GF-D8 (cell line): ENCODE data around the gene ARHGAP8.
"Not testable (repeated sequence)": the region's sequence is repeated elsewhere in the genome, so short reads cannot be mapped to it uniquely, and the experiment has no call there.

ENCODE experiments used
- DNase-seq: peaks from one replicate; lab custom pipeline; 2025; lab: John Stamatoyannopoulos, UW

Gene ARHGAP8

DNA sequence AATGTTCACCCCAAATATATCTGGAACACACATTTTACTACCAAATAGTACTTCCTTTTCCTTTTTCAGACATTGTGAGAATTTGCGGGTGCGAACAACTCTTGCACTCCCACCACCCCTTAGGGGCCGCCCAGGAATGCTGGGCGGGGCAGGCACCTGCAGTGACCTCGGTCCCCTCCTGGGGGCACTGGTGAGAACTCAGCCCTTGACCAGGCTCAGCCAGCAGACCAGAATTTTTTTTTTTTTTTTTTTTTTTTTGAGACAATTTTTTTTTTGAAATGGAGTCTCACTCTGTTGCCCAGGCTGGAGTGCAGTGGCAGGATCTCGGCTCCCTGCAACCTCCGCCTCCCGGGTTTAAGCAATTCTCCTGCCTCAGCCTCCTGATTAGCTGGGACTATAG is 75.8 kb downstream of the ARHGAP8 start:
- no peak for DNase-seq

- DNase-seq, result no peak
These were observed 79.5 kb downstream of the ARHGAP8 start for GRCh38 chr22:44831885-44832284.

- no peak for DNase-seq
These were observed 81.7 kb downstream of the ARHGAP8 start for GRCh38 chr22:44834065-44834464.

GRCh38 chr22:44837481-44837880 is 85.1 kb downstream of the ARHGAP8 start:
- no peak for DNase-seq

DNA sequence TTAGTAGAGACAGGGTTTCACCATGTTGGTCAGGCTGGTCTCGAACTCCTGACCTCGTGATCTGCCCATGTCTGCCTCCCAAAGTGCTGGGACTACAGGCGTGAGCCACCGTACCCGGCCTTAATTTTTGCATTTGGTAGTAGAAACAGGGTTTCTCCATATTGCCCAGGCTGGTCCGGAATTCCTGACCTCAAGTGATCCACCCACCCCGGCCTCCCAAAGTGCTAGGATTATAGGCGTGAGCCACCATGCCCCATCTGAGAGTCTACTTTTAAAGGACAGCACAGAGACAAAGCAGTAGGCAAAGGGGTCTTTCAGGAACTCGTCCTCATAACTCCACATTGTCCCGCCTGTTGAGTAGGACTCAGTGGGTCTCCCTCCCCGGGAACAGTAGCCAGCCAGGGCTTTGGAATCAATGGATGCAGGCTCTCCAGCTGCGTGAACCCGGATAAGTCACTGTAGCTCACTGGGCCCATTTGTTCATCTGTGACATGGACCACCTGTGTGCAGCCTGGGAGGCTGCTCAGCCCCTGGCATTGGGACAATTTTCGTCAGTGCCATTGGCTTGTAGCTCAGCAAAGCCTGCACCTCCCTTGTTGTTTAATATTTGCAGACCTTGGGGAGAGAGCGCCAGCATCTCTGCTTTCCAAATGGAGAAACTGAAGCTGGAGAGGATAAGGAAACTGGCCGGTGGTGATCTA is 86.1 kb downstream of the ARHGAP8 start:
- DNase-seq, result no peak

GRCh38 chr22:44839061-44839460 is 86.7 kb downstream of the ARHGAP8 start:
- DNase-seq, result no peak

DNA sequence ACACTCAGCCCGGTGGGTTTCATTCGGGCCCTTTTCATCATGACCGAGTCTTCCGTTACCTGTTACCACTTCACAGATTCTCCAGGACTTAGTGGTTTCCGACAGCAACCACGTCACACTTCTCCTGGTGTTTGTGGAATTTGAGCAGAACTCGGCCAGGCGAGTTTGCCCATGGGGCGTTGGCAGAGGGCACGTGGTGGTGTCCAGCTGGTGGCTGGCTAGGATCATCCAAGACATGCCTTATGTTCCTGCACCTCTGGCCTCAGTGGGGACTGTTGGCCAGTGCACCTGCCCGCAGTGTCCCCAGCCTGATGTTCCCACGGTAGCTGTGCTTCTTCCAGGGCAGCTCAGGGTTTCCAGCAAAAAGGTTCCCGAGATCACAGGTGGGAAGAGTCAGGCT is 87.3 kb downstream of the ARHGAP8 start:
- DNase-seq, result no peak

DNA sequence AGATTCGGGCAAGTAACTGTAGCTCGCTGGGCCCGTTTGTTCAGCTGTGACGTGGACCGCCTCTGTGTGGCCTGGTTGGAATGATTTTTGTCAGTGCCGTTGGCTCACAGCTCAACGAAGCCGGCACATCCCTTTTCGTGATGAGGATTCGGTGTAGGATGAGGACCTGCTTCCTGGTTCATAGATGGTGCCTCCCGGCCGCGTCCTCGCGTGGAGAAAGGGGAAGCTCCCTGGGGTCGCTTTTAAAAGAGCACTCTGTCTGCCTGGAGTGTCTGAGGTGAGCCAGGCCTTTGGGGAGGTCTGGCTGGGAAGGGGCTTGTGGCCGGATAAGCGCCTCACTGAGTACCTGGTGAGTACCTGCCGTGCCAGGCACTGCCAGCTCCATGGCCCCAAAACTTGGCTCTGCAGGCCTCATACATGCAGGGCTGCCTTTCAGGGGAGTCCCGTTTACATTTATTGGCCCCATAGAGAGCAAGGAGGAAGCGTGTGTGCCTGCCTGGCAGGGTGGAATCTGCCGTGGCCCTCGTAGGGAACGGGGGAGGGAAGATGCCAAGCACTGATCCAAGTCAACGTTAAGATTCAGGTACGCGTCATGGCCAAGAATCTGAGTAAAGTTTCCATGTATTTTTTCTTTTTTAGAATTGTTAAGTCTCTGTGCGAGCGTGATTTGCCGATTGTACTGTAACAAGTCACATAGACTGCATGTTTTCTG is 88.4 kb downstream of the ARHGAP8 start:
- DNase-seq, result no peak

DNA sequence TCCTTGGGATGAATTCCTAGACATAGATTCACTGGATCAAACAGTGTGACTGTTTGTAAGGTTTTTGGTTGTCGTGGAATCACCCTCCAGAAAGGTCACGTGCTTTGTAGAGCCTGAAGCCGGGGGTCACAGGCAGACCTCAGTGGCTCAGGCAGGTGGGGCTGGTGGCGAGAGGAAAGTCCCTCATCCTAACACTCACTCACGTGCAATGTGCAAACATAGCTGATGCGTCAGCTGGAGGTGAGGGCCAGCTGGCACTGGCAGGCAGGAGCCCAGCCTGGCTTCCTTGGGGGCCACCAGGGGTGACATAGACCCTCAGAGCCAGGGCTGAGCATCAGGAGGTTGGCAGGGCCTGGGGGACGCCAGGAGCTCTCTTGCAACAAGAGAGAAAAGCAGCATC is 90.0 kb downstream of the ARHGAP8 start:
- DNase-seq, result no peak

- no peak for DNase-seq
These were observed 92.8 kb downstream of the ARHGAP8 start for GRCh38 chr22:44845191-44845590.

DNA sequence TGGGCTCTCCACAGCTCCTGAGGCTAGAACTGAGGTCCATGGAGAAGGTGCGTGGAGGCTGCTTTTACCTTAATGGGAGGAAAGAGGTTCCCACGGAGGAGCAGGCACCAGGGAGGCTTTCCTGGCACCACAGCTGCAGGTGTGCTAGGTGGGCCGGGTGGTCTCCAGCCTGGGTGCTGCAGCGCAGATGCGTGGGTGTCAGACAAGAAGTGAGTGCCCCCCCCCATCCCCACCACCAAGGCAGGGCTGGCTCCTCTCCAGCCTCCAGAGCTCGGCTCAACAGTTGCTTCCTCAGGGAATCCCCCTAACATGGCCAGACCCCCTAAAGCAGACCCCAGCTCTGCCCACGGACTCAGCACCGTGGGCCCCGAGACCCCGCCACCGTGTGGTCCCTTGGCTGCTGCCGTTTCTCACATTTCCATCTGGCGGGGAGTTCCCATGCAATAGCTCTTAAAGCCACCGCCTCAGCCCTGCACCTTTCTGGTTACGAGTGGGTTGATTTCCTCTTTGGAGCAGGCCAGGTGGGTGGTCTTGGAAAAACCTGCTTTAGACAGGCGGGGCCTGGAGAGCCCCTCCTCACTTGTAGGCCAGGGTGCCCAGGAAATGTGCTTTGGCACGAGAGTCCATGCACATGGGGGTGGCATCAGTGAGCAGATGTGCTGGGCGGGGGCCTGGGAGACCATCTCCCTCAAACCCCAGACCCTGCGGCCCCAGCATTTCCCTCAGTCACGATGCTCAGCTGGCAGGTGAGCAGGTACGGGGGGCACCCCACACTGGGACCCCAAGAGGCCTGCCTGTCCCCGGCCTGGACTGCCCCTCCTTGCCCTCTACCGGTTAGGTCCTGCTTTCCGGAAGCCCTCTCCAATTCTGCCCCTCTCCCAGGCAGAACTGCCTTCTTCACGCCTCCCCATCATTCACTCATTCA is 93.7 kb downstream of the ARHGAP8 start:
- DNase-seq, result no peak

- DNase-seq, result no peak
These were observed 94.4 kb downstream of the ARHGAP8 start for GRCh38 chr22:44846726-44847275.

GRCh38 chr22:44847380-44847779 is 95.0 kb downstream of the ARHGAP8 start:
- DNase-seq, result no peak

DNA sequence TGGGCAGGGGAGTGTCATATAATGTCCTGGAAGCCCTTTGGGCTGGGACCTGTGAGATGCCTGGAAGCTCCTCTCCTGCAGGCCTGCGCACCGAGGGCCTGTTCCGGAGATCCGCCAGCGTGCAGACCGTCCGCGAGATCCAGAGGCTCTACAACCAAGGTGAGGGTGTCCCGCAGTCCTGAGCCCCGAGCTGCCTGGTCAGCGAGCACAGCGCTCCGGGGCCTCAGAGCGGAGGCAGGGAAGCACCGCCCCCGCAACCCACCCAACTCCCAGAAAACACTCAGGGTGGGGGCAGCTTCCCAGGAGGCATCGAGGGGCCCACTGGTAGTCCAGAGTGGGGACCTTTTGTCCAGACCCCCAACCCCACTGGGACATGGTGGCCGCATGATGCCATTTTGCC is 95.5 kb downstream of the ARHGAP8 start:
- DNase-seq, result no peak

DNA sequence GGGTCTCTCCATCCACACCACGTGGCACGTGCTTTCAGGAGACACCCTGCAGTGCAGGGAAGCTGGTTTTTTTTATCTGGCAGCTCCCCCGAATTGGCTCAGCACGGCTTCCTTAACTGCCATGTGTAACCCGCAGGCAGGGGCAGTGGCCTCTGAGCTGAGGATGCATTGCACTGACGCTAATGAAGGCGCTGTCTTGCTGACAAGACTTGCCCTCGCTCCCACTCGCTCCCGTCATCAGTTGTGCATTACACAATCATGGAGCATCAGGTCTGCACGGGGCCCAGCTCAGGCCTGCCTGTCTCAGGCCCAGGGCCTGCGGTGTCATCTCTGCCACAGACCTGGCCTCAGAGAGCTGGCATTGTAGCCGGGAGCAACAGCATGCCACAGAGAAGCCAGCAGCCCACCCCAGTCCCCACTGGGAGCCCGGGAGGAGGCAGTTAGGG is 95.9 kb downstream of the ARHGAP8 start:
- no peak for DNase-seq

DNA sequence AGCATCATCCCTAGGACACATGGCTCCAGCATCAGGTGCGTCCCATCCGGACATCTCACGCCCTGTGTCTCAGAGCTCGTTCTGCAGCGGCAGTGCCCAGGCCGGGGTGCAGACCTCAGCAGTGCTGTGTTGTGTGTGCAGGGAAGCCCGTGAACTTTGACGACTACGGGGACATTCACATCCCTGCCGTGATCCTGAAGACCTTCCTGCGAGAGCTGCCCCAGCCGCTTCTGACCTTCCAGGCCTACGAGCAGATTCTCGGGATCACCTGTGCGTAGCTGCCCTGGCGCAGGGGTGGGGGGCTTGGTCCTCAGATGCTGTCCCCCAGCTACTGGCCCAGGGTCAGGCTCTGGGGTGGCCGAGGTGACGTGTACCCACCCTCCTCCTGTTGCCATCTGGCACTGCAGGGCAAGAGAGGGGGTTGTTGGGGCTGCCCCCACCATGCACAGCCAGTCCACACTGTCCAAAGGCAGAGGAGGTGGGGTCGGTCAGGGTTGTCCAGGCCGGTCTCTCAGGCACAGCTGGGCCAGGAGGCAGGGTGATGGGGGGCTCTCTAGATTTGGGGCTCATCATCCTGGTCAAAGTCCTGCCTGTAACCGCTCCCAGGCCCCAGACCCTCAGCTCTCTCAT is 96.5 kb downstream of the ARHGAP8 start:
- no peak for DNase-seq

DNA sequence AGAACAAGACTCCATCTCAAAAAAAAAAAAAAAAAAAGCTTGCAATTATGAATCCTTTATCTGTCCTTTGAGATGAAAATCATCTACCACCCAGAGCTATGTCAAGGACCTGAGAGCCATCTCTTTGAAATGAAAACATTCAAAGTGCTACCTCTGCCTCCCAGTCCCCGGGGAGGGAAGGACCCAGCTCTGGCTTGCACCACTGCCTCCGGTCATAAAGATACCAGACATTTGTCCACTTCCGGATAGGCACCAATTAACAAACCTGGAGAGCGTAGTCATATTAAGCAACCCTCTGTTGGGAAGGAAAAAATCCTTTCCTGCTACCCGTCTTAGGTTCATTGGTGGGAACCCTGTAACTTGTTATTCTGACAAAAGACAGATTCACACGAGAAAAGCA is 98.6 kb downstream of the ARHGAP8 start:
- DNase-seq, result no peak

DNA sequence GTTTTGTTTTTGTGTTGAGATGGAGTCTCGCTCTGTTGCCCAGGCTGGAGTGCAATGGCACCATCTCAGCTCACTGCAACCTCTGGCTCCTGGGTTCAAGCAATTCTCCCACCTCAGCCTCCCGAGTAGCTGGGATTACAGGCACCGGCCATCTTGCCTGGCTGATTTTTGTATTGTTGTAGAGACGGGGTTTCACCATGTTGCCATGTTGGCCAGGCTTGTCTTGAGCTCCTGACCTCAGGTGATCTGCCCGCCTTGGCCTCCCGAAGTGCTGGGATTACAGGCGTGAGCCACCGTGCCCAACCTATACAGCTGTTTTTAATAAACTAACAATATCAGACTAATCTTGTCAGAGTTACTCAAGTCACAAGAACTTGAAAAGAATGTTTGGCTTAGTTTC is 102.3 kb downstream of the ARHGAP8 start:
- not testable (repeated sequence) for DNase-seq

DNA sequence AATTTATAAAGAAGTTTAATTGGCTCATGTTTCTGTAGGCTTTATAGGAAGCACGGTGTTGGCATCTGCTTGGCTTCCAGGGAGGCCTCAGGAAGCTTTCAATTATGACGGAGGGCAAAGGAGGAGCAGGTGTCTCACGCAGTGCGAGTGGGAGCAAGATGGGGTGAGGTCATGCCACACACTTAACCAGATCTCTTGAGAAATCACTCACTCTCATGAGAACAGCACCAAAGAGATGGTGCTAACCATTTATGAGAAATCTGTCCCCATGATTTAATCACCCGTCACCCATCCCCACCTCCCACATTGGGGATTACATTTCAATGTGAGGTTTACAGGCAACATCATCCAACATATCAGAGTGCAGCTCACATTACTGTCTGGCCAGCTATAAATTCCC is 103.5 kb downstream of the ARHGAP8 start:
- DNase-seq, result no peak

- not testable (repeated sequence) for DNase-seq
These were observed 106.4 kb downstream of the ARHGAP8 start for GRCh38 chr22:44858819-44859218.

DNA sequence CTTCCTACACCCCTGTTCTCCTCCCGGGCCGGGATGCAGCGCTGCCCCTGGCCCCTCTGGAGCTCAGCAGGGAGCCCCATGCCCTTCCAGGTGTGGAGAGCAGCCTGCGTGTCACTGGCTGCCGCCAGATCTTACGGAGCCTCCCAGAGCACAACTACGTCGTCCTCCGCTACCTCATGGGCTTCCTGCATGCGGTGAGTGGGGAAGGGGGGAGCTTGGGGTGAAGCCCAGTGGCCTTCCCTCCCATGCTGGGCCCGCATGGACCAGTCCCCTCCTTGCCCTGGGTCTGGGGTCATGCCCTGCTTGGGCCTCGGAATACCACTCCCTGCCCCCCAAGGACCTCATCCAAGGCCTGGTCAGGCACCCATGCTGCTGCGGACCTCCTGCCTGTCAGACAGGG is 107.3 kb downstream of the ARHGAP8 start:
- DNase-seq, result no peak

DNA sequence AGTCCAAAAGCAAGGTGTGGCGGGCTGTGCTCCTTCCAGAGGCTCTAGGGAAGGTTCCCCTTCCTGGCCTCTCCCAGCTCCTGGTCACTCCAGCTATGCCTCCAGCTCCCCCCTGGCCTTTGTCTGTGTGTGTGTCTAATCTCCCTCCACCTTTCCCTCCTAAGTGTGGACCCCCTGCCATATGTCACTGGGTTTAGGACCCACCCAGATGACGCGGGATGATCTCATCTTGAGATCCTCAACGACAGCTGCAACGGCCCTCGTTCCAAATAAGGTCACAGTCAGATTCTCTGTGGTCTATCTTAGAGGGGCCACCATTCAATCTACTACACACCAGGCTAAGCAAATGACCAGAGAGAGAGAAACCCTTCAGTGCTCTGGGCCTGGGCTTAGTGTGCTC is 107.9 kb downstream of the ARHGAP8 start:
- DNase-seq, result no peak
